ENCODE results near the gene CHD1L.
"Not testable (repeated sequence)": the region's sequence is repeated elsewhere in the genome, so short reads cannot be mapped to it uniquely, and the experiment has no call there.

CHD1L gene

DNA sequence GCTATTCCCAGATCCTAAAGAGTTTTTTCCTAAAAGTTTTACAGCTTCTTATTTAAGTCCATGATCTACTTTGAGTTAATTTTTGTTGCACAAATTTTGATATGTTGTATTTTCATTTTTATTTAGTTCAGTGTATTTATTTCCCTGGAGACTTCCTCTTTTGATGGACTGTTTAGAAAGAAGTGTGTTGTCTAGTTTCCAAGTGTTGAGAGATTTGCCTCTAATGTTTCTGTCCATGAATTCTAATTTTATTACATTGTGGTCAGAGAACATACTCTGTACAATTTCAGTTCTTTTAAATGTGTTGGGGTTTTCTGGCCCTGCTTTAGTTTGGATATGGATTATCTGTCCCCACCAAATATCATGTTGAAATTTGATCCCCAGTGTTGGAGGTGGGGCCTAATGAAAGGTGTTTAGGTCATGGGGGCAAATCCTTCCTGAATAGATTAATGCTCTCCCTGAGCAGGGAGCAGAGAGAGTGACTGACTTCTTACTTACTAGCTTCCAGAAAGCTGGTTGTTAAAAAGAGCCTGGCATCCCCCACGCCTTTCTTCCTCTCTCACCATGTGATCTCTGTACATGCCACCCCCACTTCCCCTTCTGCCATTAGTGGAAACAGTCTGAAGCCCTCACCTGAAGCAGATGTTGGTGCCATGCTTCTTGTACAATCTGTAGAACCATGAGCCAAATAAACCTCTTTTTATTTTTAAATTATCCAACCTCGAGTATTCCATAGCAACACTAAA is 4.6 kb downstream of the CHD1L start:
- DNase-seq: no peak
- in situ Hi-C loops (cut with HindIII; ENCODE audit: low pct_ligation_motif_present, low pct_unique_long_range_greater_than_20kb, low sequenced_read_pairs): no loop called here

- DNase-seq: no peak
- in situ Hi-C loops (cut with HindIII; ENCODE audit: low pct_ligation_motif_present, low pct_unique_long_range_greater_than_20kb, low sequenced_read_pairs): no loop called here
Measured at GRCh38 chr1:147247656-147248238, 5.3 kb downstream of the CHD1L start.

DNA sequence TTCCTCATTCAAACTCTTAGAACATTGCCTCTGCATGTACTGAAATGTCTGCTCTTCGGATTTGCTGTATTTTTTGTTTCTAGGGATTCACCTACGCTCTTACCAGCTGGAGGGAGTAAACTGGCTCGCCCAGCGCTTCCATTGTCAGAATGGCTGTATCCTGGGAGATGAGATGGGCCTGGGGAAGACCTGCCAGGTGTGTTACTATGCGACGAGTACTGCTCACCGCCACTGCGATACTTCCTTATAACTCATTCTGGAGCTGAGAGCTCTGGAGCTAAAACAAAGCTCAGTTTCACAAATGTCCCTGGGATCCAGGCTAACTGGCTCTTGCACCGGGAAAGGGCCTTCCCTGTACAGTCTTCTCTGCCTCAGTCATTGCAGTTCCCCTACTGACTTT is 10.1 kb downstream of the CHD1L start:
- no peak for DNase-seq
- in situ Hi-C loops (cut with HindIII; ENCODE audit: low pct_ligation_motif_present, low pct_unique_long_range_greater_than_20kb, low sequenced_read_pairs): no loop called here

GRCh38 chr1:147260956-147261355 is 18.5 kb downstream of the CHD1L start:
- no peak for DNase-seq
- in situ Hi-C loops (cut with HindIII; ENCODE audit: low pct_ligation_motif_present, low pct_unique_long_range_greater_than_20kb, low sequenced_read_pairs): no loop called here

- in situ Hi-C loops (cut with HindIII; ENCODE audit: low pct_ligation_motif_present, low pct_unique_long_range_greater_than_20kb, low sequenced_read_pairs): no loop called here
- no peak for DNase-seq
Measured at GRCh38 chr1:147264158-147264768, 21.8 kb downstream of the CHD1L start.

DNA sequence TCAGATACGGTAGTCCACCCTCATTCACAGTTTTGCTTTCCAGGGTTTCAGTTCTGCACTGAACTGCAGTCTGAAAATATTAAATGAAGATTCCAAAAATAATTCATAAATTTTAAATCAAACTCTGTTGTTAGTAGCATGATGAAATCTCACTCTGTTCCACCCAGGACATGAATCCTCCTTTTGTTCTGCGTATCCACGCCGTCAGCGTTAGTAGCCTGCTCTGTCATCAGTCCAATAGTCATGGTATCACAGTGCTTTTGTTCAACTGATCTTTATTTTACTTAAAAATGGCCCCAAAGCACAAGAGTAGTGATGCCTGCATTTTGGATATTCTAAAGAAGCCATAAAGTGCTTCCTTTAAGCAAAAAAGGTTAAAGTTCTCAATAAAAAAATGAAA is 23.9 kb downstream of the CHD1L start:
- in situ Hi-C loops (cut with HindIII; ENCODE audit: low pct_ligation_motif_present, low pct_unique_long_range_greater_than_20kb, low sequenced_read_pairs): no loop called here
- no peak for DNase-seq

DNA sequence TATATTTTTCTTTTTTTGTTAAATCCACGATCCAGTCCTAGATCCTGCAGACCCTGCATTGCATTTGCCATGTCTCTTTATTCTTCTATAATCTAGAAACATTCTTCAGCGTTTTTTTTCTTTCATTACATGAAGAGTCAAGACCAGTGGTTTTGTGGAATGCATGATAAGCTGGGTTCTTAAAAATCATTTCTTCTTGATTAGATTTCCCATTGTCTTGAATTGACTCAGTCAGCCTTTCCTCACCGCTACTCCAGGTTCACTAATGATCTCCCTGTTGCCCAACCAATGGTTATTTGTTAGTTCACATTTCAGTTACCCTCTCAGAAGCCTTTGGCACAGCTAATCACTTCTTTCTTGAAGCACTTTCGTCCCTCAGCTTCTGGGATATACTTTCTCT is 25.2 kb downstream of the CHD1L start:
- no peak for DNase-seq
- in situ Hi-C loops (cut with HindIII; ENCODE audit: low pct_ligation_motif_present, low pct_unique_long_range_greater_than_20kb, low sequenced_read_pairs): no loop called here

DNA sequence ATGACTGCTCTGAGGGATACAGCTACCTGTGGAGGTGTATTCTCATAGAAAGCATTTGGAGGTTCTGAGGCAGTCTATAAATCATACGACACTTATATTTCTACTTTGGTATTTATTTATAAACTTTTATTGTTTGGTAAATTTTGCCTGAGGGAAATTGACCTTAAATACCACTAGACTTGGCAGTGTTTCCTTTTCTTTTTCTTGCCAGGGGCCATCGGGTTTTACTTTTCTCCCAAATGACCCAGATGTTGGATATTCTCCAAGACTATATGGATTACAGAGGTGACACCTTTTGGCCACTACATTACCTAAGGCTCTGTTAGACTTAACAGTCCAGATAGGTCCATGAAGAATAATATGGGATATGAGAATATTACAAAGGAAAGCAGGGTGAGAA is 28.2 kb downstream of the CHD1L start:
- no peak for DNase-seq
- in situ Hi-C loops (cut with HindIII; ENCODE audit: low pct_ligation_motif_present, low pct_unique_long_range_greater_than_20kb, low sequenced_read_pairs): no loop called here

GRCh38 chr1:147272042-147272441 is 29.6 kb downstream of the CHD1L start:
- in situ Hi-C loops (cut with HindIII; ENCODE audit: low pct_ligation_motif_present, low pct_unique_long_range_greater_than_20kb, low sequenced_read_pairs): no loop called here
- DNase-seq: no peak

DNA sequence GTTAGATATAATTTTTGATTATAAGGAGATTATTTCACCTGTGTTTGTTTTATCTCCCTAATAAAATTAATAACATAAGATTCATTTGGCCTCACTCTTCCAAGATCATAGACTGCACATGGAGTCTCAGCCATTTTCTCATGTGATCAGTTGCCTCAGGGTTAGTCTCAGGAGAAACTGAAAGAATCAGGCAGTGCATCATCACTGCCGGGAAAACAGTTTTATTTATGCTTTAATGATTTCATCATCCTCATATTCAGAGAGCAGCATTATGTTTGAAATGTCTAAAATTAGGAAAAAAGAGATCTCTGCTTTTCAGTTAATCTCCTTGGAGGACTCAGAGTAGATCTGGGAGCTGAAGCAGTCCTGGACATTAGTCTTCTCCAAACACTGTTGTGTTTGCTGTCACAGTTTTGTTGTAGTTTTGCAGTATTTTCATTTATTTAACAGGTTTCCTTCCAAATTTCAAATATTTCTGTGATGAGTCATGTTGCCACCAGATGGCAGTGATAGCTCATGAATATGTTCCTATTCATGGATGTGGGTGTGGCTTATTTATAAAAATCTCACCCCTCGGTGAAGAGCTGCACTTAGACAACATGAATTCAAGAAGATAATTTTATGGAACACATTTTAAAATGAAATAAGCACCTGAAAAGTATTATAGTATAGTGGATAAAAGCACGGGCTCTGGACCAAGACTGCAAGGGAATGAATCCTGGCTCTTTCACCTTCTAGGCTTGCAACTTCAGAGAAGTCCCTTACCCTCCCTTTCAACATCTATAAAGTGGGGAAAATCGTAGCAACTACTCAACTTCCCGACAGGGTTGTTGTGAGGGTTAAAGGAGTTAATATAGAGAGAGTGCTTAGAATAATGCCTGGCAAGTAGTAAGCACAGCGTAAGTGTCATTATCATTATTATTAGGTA is 31.2 kb downstream of the CHD1L start:
- peak; percentile 69 for DNase-seq
- in situ Hi-C loops (cut with HindIII; ENCODE audit: low pct_ligation_motif_present, low pct_unique_long_range_greater_than_20kb, low sequenced_read_pairs): no loop called here

DNA sequence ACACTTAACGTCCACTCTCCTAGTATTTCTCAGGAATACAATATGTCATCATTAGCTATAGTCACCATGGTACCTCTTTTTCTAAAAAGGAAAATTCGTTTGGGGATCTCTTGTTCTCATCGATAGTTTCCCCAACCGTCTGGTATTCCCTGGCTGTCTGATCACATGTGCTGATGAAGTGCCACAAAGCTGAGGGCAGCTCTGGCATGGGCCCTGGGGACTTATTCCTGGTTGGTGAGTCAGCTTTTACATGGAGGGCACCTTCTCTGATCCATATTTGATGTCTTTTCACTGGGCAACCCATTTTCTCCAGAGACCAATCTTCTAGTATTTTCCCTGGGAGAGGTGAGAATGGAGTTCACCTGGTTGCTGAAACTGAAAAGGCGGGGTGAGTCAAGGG is 39.5 kb downstream of the CHD1L start:
- DNase-seq: no peak
- in situ Hi-C loops (cut with HindIII; ENCODE audit: low pct_ligation_motif_present, low pct_unique_long_range_greater_than_20kb, low sequenced_read_pairs): no loop called here

DNA sequence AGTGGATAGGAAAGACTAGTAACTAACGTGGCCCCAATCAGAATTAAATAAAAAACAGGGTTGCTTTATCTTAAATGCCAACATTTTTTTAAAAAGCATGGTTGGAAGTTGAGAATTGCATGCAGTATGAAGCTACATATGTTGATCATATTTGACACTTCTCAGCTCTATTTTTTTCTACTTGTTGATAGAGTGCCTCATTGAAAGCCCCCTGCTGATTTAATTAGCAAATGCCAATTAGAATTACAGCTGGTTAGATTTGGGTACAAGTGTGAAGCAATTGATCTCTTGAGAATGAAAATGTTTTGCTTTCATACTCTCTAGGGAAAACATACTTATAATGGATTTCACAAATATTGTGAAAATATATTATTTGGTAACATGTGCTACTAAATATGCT is 40.5 kb downstream of the CHD1L start:
- no peak for DNase-seq
- in situ Hi-C loops (cut with HindIII; ENCODE audit: low pct_ligation_motif_present, low pct_unique_long_range_greater_than_20kb, low sequenced_read_pairs): no loop called here

DNA sequence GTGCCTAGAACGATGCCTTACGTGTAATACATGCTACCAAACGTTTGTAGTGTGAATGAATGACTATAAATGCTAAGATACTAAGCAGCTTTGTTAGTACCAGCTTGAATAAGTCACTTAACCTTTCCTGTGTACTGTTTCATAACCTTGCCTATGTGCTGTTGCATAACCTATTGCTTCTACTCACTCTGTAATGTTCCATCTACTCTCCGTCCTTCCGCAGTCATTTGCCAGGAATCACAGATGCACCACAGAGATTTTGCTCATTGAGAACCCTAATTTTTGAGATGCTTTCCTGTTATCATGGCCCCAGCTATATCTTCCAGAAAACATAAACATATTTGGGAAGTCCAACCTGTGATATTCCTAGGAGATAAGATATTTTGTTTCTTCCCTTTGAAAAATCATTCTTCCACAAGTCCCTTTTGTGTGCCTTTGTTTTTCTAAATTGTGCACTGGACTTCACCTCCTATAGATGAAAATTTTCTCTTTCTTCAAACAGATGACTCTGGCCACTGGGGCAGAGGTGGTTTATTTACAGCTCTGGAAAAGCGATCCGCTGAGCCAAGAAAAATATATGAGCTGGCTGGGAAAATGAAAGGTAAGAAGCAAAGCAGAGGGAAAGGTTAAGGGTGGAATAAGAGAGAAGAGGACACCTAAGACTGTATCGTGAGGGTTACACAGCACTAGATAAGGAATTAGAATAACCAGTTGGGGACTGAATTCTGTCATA is 44.8 kb downstream of the CHD1L start:
- DNase-seq: no peak
- in situ Hi-C loops (cut with HindIII; ENCODE audit: low pct_ligation_motif_present, low pct_unique_long_range_greater_than_20kb, low sequenced_read_pairs): no loop called here

- in situ Hi-C loops (cut with HindIII; ENCODE audit: low pct_ligation_motif_present, low pct_unique_long_range_greater_than_20kb, low sequenced_read_pairs): no loop called here
- DNase-seq: peak; percentile 43
Measured at GRCh38 chr1:147292012-147292411, 49.5 kb downstream of the CHD1L start.

DNA sequence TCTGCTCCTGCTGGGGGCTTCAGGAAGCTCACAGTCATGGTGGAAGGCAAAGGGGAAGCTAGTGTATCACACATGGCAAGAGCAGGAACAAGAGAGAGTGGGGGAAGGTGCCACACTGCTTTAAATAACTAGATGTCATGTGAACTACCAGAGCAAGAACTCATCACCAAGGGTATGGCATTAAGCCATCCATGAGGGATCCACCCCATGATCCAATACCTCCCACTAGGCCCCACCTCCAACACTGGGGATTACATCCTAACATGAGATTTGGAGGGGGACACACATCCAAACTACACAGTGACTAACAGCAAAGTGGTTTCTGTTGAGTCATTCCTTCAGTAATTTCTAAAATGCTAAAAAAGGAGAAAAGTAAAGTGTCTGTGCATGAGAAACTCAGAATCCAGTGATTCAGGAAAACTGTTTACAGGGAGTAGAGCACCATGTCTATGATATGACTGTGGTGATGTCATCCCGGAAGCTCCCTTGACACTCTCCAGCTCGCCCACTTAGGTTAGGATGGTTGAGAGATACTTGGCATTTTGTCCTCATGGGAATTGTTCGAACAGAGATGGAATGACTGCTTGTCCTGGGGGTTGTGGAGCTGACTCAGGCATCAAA is 50.3 kb downstream of the CHD1L start:
- peak; percentile 22 for DNase-seq
- in situ Hi-C loops (cut with HindIII; ENCODE audit: low pct_ligation_motif_present, low pct_unique_long_range_greater_than_20kb, low sequenced_read_pairs): no loop called here

DNA sequence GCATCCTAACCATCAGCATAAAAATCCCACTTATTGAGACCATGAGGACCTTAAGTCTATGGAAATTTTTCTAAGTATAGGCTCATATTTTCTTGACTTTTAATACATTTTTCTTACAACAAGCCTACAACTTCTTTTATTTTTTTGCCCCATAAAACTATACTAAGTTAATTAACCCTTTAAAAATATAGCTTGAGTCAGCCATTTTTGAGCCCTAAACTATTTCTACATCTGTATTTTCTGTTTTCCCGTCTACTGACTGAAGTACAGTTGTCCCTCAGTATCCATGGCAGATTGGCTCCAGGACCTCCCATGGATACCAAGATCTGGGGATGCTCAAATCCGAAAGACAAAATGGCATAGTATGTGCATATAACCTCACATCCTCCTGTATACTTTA is 55.0 kb downstream of the CHD1L start:
- in situ Hi-C loops (cut with HindIII; ENCODE audit: low pct_ligation_motif_present, low pct_unique_long_range_greater_than_20kb, low sequenced_read_pairs): no loop called here
- no peak for DNase-seq

DNA sequence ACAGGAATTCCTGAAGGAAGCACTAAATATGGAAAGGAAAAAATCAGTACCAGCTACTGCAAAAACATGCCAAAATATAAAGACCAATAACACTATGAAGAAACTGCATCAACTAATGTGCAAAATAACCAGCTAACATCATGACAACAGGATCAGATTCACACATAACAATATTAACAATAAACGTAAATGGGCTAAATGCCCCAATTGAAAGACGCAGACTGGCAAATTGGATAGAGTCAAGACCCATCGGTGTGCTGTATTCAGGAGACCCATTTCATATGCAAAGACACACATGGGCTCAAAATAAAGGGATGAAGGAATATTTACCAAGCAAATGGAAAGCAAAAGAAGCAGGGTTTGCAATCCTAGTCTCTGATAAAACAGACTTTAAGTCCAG is 63.3 kb downstream of the CHD1L start:
- in situ Hi-C loops (cut with HindIII; ENCODE audit: low pct_ligation_motif_present, low pct_unique_long_range_greater_than_20kb, low sequenced_read_pairs): not testable (repeated sequence)

GRCh38 chr1:147316968-147317367 is 74.5 kb downstream of the CHD1L start:
- DNase-seq: no peak

More for the DNA sequence above, 63.3 kb downstream of the CHD1L start:
- DNase-seq: not testable (repeated sequence)

More at GRCh38 chr1:147316968-147317367, 74.5 kb downstream of the CHD1L start:
- in situ Hi-C loops (cut with HindIII; ENCODE audit: low pct_ligation_motif_present, low pct_unique_long_range_greater_than_20kb, low sequenced_read_pairs): no loop called here

Data from ACHN (cell line).